ENCODE results near the gene CNOT8.

CNOT8 gene

GRCh38 chr5:154923441-154924430 lies 65.3 kb downstream of the CNOT8 start:
- no peak for DNase-seq (ENCODE audit: low read depth in 2 of 2)
